ENCODE measurements around the gene TNS3. TPM values are rescaled to one million over a fixed set of nuclear protein-coding genes. Genes with fewer than 3 reads are reported as not detected.

TNS3 gene
- total and polyA plus RNA-seq, 2 of the 13 experiments (the other 11 are each of a cell fraction or from before 2014, with no cell fraction given): 52.9 to 55.7 TPM

- Histone ChIP-seq H3K27me3 (ENCODE audit: control insufficient read depth in 1 of 2, insufficient read depth in 2 of 2, low read length in 2 of 2) (no peaks in the 10 kb centered on the region), H2AFZ (ENCODE audit: low read length) (no peak overlapping the region), H3K36me3 (replicated peaks in 1 of 2; ENCODE audit: control insufficient read depth in 1 of 2, insufficient read depth in 2 of 2, low read length in 2 of 2) (peaks cover 44 to 82% of the 10 kb centered on the region in 2 experiments), H3K9me3 (ENCODE audit: low read length) (no peaks in the 10 kb centered on the region), H3K9ac (ENCODE audit: insufficient read depth, low read depth, low read length) (no peak overlapping the region), H4K20me1 (ENCODE audit: insufficient read depth, low read length) (peaks cover 38% of the 10 kb centered on the region), H3K27ac (ENCODE audit: extremely low read length, insufficient read depth, low read length) (peak overlapping the region; percentile 18), H3K79me2 (ENCODE audit: insufficient read depth, low read length) (no peaks in the 10 kb centered on the region), H3K4me1 (ENCODE audit: insufficient read depth, low read length) (peaks cover 37% of the 10 kb centered on the region), H3K4me2 (ENCODE audit: low read depth, low read length) (no peak overlapping the region), H3K4me3 (replicated peaks in 1 of 3; ENCODE audit: insufficient read depth in 1 of 3, low read depth in 2 of 3, low read length in 3 of 3) (no peak overlapping the region)
- POLR2A ChIA-PET: no interaction called here
- ATAC-seq: no peak
- TF ChIP-seq EED (CRISPR knock-in tag; IDR thresholded peaks at IDR 0.05) (no peak), NFIC (IDR thresholded peaks at IDR 0.05; ENCODE audit: low read length) (0 out of 2 replicates have a peak, but pooled peaks have one; percentile 11), ZFYVE20 (CRISPR knock-in tag; IDR thresholded peaks at IDR 0.05; ENCODE audit: borderline replicate concordance, low read depth) (no peak), SNAPC5 (CRISPR knock-in tag; IDR thresholded peaks at IDR 0.05; ENCODE audit: borderline replicate concordance) (no peak), ZNF354B (CRISPR knock-in tag; IDR thresholded peaks at IDR 0.05) (no peak), RBM22 (optimal IDR thresholded peaks at IDR 0.05; ENCODE audit: low read length) (peak; percentile 46), ZNF576 (CRISPR knock-in tag; IDR thresholded peaks at IDR 0.05) (no peak)
- 86% methylated on average over 7 of the region's 8 CpGs for WGBS (ENCODE audit: low lambda C conversion rate)
- DNase-seq (ENCODE audit: low spot score): no peak
- no TSS peak for BruUV-seq (replicated peaks)
- CTCF ChIA-PET (ENCODE audit: low intra/inter-chr PET ratio, low total read pairs): no interaction called here
- in situ Hi-C loops (cut with HindIII; ENCODE audit: extremely low pct_ligation_motif_present, low pct_unique_long_range_greater_than_20kb): no loop called here
- no peak for FAIRE-seq
- intact Hi-C loops (cut with micrococcal nuclease; ENCODE audit: unreplicated experiment): no loop called here
Measured at GRCh38 chr7:47405286-47405904, 176.5 kb downstream of the TNS3 start.

- no TSS peak for BruUV-seq (replicated peaks)
- Histone ChIP-seq H3K9ac (ENCODE audit: insufficient read depth, low read depth, low read length) (no peak overlapping the region), H3K36me3 (replicated peaks in 1 of 2; ENCODE audit: control insufficient read depth in 1 of 2, insufficient read depth in 2 of 2, low read length in 2 of 2) (peaks cover 42 to 84% of the 10 kb centered on the region in 2 experiments), H3K79me2 (ENCODE audit: insufficient read depth, low read length) (no peaks in the 10 kb centered on the region), H3K27ac (ENCODE audit: extremely low read length, insufficient read depth, low read length) (no peak overlapping the region), H4K20me1 (ENCODE audit: insufficient read depth, low read length) (peaks cover 38% of the 10 kb centered on the region), H2AFZ (ENCODE audit: low read length) (no peak overlapping the region), H3K4me2 (ENCODE audit: low read depth, low read length) (no peak overlapping the region), H3K27me3 (ENCODE audit: control insufficient read depth in 1 of 2, insufficient read depth in 2 of 2, low read length in 2 of 2) (no peaks in the 10 kb centered on the region), H3K9me3 (ENCODE audit: low read length) (no peaks in the 10 kb centered on the region), H3K4me3 (replicated peaks in 1 of 3; ENCODE audit: insufficient read depth in 1 of 3, low read depth in 2 of 3, low read length in 3 of 3) (no peak overlapping the region), H3K4me1 (ENCODE audit: insufficient read depth, low read length) (peaks cover 37% of the 10 kb centered on the region)
- in situ Hi-C loops (cut with HindIII; ENCODE audit: extremely low pct_ligation_motif_present, low pct_unique_long_range_greater_than_20kb): no loop called here
- POLR2A ChIA-PET: no interaction called here
- FAIRE-seq: no peak
- 94% methylated on average over 3 of the region's 3 CpGs for WGBS (ENCODE audit: low lambda C conversion rate)
- intact Hi-C loops (cut with micrococcal nuclease; ENCODE audit: unreplicated experiment): no loop called here
- no peak for ATAC-seq
- CTCF ChIA-PET (ENCODE audit: low intra/inter-chr PET ratio, low total read pairs): no interaction called here
- DNase-seq (ENCODE audit: low spot score): no peak
- TF ChIP-seq MYC (CRISPR knock-in tag; IDR thresholded peaks at IDR 0.05; ENCODE audit: borderline replicate concordance) (no peak), ZNF335 (CRISPR knock-in tag; IDR thresholded peaks at IDR 0.05) (no peak), U2AF2 (IDR thresholded peaks at IDR 0.05; ENCODE audit: low read depth, low read length) (no peak), TEAD3 (CRISPR knock-in tag; optimal IDR thresholded peaks at IDR 0.05; ENCODE audit: borderline replicate concordance) (no peak), TAF1 (CRISPR knock-in tag; IDR thresholded peaks at IDR 0.05) (no peak), MLXIP (CRISPR knock-in tag; IDR thresholded peaks at IDR 0.05; ENCODE audit: borderline replicate concordance) (no peak), ZBTB7A (CRISPR knock-in tag; IDR thresholded peaks at IDR 0.05) (no peak), ZNF850 (CRISPR knock-in tag; conservative IDR thresholded peaks at IDR 0.05) (no peak), RAD21 (CRISPR knock-in tag; IDR thresholded peaks at IDR 0.05) (no peak), HDAC6 (IDR thresholded peaks at IDR 0.05; ENCODE audit: low read depth, low read length) (no peak), NFE2L1 (CRISPR knock-in tag; IDR thresholded peaks at IDR 0.05; ENCODE audit: borderline replicate concordance) (no peak)
Measured at GRCh38 chr7:47404010-47404409, 177.9 kb downstream of the TNS3 start.

All from HepG2 (cell line).